ENCODE data around the gene RIC8B.

RIC8B gene

DNA sequence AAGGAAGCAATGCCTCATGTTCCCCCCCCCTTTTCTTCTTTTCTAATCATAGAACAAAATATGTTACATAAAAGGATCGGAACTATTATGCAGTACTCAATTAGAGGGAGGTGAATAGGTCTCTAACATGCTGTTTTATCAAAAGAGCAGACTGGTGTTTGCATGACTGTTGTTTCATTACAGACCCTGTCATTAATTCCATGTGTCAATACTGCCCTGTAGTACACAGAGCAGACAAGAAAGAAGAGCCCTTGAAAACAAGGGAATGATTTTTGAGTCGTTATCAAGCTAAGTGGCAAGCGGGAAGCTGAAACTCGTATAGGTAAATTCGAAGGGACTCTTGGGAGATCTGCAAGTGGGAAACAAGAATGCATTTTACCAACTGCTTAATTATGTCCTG is 104.3 kb downstream of the RIC8B start:
- no peak for DNase-seq

DNA sequence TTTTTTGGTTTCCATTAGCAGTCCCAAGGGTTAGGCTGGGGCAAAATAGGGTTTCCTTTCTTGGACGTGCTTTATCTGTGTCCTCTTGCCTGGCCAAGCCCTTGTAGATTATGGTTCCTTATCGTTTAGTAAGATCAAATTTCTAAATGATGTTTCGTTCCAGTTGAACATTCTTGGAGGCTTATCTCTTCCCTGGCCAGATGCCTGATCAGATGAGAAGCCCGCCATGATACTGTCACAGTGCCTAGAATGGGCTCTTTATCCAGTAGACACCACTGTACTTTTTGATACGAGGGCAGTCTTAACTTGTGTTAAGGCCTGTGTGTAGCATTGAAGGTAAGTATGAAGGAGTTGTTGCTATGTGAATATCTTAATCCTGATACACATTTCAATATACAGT is 105.1 kb downstream of the RIC8B start:
- no peak for DNase-seq

DNA sequence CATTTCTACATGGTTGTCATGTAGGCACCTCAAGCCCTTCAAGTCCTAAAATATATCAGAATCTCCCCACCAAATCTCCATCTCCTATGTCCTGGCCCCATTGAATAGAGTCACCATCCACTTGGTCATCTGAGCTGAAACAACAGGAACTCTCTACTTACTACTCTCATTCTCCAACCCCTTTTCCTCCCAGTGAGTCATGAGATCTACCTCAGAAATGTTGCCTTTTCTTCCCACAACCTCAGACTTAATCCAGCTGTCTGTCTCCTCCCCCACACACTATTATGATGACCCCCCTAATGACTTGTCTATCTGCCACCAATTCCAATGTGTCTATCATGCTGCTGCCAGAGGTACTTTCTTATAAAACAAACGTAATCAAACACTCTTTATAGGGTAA is 108.9 kb downstream of the RIC8B start:
- no peak for DNase-seq

DNA sequence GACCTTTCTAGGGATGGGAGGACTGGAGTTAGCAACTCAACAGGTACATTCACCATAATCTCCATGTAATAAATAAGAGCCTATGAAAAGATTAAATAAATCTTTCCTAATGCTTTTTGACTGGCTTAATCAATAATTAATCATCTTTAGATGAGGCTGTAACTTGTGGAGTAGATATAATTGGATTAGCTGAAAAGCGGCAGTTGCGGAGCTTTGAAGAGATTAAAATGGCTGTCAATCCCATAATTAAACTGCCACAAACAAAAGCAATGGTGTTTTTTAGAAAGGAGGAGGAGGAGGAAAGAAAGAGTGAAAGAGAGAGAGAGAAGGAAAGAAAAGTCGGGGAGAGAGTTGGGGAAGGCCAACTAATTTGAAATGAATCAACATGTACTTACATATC is 110.5 kb downstream of the RIC8B start:
- no peak for DNase-seq

DNA sequence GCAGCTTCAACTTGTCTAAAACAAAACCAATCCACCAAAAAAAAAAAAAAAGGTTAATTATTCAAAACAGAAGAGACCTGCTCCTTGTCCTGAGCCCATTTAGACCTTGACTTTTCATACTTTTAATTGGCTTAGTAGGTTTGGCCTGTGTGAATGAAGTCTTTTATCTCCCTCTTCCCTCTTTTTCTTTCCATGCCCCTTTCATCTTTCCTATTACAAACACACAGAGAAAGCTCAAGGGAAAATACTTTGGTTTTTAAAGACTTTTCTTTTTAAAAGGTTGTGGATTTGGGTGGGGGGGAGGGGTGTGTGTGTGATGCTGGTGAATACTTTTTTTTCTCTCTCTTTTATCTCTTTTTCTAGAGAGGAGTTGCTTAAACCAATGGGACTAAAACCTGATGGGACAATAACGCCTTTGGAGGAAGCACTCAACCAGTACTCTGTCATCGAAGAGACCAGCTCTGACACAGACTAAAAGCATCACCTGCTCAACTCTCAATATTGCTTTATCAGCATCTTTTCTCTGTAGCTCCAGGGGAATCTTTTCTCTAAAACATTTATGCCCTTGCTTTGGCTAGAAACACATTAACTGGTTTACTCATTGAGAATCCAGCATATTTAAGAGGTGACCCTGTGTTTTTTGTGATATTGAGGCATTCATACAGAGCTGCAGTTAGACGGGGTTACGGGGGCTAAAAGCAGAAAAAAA is 111.2 kb downstream of the RIC8B start:
- DNase-seq = no peak

DNA sequence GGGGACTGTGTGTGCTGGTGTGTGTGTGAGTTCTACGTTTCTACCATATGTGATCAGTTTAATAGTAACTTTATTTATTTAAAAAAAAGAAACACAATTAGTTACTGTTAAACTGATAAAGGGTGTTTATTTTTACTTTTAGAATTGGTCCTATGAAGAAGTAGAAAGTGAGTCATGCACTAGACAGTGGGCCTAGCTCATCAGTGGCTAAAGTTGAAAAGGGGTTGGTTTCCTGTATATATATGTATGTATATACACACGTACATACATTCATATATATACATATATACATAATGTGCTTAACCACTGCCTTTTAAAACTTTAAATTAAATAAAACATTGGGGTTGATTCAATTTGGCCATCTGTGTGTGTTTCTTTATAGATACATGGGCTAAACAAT is 112.5 kb downstream of the RIC8B start:
- no peak for DNase-seq

DNA sequence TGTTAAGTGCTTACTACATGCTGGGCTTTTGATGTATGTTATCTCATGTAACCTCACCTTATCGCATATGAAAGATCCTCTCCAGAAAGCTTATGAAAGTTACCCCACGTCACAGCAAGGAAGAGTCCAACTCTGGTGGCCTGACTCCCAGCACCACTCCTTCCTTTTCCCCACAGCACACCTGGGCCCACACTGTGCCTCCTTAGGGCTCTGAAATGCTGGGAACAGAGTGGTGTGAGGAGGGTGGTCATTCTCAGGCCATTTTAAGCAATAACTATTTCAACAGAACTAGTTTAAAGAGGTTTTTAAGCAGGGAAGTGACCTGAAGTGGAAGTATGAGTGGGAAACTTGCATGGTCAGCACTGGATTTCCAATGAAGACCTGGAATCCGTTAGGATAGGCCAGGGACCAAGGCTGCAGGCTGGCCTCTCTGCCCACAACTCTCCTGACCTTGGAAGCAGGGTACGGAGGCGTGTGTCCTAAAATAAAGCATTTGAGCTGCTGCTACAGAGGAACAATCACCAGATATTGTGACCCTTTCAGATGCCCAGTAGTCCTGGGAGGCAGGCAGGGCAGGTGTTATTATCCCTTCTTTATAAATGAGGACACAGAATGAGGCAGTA is 114.0 kb downstream of the RIC8B start:
- no peak for DNase-seq

DNA sequence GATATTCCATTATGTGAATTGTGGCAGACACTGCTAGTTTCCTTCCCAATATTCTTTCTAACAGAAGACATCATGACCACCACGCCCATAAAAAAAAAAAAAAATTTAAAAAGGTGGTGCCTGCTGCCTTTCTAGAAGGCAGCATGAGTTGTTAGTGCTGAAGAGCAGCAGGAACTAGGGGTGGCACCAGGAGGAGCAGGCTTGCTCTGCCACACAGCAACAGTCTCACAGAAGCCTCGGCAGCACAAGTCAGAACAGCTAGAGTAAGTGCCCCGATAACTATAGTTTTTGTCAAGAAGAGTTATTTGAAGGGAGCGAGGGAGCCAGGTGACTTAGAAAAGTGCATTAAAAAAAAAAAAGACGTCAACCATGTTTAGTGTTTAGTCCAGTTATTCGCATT is 114.8 kb downstream of the RIC8B start:
- DNase-seq = no peak

DNA sequence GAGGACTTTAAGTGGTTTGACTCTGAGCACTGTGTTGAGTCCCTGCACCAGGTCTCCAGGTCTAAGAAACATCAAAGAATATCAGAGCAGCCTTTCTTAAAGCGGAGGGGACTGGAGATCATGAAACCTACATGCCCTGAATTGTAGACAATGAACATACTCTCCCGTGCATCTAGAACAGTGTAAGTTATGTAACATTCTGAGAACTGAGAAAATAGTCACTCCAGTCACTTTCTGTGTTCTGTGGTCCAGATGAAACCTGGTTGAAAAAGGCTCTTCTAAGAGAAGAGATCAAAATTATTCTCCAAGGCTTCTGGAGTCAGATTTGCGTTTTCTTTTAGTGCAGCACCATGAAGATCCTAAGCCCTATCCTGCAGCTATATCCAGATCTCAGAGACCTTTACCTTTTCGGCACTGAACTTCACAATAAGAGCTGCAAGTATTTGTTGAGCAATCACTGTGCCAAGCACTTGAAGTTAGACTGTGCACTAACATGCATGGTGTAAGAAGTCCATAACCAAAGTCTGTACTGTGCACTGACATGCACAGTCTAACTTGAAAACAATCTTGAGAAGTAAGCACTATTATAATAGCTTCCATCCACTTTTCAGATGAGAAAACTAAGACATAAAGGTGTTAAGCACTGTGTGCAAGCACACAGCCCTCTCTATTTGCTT is 115.6 kb downstream of the RIC8B start:
- no peak for DNase-seq

DNA sequence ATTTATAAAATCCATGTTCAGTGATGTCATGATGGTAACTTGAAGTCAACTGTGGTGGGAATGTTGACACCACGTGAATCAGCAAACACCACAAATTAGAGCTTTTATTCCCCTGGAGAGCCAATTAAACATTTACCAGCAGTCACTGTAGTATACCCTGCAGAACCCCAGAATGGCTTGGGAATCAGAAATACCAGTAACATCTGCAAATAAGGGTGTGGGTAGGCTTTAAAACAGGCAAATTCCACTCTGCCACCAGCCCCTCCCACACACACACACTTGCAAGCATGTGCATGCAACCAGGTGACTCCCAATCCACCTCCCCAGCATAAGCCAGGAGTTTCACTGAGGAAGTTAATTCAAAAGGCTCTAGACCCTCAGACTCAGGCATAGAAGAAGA is 117.6 kb downstream of the RIC8B start:
- DNase-seq = no peak

DNA sequence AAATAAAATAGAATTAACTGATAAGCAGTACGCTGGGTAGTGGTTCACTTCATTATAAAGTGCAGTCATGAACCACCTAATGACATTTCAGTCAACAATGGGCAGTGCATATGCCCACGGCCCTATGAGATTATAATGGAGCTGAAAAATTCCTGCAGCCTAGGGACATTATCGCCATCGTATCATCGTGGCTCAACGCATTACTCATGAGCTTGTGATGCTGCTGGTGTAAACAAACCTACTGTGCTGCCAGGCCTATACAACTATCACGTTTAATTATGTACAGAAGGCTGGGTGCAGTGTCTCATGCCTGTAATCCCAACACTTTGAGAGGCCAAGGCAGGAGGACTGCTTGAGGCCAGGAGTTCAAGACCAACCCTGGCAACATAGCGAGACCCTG is 119.0 kb downstream of the RIC8B start:
- DNase-seq = no peak

DNA sequence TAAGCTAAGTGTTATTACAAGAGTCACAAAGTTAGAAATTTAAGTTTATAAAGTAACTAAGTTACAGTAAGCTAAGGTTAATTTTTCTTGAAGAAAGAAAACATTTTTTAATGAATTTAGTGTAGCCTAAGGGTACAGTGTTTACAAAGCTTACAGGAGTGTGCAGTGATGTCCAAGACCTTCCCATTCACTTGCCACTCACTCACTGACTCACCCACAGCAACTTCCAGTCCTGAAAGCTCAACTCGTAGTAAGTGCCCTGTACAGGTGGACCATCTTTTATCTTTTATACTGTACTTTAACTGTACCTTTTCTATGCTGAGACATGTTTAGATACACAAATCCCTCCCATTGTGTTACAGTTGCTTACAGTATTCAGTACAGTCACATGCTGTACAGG is 120.3 kb downstream of the RIC8B start:
- DNase-seq = no peak

DNA sequence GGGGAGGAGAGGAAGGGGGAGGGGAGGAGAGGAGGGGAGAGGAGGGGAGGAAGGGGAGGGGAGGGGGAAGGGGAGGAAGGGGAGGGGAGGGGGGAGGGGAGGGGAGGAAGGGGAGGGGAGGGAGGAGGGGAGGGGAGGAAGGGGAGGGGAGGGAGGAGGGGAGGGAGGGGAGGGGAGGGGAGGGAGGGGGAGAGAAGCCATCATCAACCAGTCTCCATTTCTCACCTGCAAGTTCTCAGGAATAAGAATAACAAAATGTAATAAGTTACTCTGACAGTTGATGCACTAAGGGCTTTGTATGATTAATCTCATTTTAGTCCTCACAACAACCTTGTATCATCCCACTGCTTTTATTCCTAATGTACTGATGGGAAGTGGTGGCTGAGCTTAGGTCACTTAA is 122.1 kb downstream of the RIC8B start:
- no peak for DNase-seq

DNA sequence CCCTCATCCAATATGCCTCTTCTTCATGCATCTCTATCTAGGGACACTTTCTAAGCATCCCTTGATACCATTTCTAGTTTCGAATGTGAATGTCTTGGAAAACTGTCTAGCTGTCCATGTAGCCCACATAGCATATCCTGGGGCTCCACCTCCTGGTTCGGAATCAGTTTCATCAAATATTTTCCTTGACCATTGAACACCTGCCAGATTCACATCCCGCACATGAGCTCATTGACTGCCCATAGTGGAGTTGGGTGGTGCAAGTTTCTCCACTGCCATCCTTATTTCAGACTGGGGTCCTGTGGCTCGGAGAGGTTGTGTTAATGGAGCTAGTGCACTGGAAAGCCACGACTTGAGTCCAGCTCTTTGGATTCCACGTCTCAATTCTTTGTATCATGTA is 122.6 kb downstream of the RIC8B start:
- DNase-seq = no peak

DNA sequence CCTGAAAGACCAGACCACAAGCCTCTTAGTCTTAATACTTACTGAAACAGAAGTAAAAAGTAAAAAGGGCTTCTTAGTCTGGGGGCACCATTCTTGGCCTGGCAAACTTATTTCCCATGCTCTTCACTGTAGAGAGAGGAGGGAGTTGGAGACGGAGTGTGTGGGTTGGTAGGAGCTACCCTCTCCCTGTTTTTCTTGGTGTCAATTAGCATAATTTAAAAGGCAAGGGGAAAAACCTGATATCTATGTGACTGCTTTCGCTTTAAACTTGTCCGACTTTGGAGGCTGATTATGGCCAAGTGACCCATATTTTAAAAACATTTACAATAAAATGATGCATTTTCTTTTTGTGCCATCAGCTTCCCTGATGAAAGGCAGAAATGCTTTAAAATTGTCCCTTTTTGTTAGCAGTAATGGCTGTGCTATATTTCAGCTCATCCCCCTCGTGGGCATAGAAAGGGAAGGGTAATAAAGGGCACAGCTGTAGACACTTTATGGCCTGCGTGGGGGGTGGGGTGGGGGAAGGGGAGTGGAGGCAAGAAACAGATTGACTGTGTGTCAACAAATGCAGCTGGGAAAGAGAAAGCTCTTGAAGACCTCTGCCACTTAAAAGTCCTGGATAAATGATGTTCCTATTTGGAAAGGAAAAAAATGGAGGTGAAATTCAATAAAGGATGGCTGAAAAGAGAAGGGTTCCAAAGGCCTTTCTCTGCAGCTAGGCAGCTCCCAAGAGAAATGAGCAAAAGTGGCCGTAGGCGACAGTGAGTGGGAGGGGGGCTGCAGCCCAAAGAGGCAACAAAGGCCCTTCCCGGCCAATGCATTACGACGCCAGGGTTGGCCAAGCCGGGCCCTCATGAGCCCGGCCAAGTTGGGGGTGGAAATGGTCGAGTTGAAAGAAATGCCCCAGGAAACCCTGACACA is 123.8 kb downstream of the RIC8B start:
- DNase-seq = no peak

DNA sequence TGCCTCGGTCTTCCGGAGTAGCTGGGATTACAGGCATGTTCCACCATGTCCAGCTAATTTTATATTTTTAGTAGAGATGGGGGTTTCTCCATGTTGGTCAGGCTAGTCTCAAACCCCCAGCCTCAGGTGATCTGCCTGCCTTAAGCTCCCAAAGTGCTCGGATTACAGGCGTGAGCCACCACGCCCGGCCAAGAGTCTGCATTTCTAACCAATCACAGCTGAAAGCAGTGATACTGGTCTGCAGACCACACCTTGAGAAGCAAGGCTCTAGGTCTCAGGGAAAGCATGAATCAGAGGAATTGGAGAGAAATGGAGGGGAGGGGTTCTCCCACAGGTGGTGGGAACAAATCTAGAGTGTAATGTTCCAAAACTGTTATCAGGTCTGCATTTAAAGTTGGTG is 126.1 kb downstream of the RIC8B start:
- no peak for DNase-seq

DNA sequence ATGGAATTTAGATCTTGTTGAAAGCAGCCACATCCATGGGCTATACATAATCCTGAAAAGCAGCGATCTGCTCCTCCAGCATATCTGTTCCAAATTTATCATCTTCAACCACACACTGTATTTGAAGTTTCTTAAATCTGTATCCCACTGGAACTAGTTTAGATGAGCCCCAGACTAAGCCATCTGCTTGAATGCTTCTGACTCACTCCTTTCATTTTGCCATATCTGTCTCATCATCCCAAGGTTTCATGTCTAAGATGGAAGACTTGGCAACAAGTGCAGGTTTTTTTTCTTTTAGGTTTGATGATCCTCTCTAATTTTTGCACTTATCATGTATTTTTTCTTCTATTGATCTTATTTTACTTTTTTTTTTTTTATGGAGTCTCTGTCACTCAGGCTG is 126.8 kb downstream of the RIC8B start:
- DNase-seq = no peak

DNA sequence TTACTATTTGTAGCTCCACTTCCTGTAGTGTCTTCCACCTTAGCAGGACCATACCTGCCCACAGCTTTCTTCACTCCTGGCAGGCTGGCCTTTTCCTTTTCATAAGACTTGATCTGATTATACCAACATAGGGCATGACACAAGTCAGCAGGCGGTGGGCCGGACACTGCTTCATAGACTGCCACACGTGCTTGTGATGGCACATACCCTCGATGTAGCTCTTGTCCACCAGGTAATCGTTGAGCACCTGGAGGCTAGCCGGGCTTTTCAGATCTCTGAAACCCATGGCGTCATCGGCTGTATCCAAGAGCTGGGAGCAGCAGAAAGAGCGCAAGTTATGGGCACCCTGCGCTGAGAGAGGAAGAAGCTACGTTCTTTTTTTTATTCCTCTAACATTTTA is 127.6 kb downstream of the RIC8B start:
- DNase-seq = no peak

DNA sequence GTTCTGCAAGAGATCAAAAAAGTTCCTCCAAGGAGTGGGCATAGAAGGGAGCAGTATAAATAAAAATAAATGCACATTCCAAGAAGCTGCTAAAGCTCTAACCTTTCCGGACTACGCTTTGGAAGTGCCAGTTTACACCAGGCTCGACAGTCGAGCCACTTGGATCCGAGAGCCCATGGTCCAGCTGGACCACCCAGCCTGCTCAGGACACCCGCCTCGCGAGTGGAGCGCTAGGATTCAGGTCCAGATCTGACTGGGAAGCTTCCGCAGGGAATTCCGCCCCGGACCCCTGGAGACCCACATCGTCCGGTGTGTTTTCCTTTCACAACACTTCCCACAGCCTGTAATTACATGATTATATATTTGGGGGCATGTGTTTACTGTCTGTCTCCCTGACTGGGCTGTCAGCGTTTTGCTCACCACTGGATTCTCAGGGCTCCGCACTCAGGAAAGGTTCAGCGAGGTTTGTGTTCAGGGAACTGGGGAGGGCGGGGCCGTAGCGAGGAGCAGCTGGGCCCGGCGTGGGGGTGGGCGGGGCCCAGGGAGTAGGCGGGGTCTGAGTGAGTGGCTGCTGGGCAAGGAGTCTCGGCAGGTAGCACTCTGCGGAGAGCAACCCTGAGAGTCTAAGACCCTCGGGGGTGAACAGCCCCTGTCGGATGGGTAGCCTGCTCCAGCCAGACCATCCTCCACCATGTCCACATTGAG is 128.9 kb downstream of the RIC8B start:
- DNase-seq = peak; percentile 79

DNA sequence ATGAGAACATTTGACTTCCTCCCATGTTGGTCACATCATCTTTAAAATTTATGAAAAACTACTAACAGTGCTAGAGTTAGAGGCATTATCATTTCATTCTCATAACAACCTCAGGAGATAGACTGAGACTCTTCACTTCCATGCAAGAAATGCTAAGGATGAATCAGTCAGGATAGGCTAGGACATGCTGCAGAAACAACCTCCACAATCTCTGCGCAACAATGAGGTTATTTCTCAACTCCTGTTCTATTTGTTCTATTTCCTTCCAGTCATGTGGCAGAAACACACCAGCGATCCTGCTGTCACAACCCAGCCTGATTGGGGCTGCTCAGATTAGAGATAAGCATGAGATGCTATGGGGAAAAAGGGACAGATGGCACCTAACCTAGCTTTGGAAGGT is 132.2 kb downstream of the RIC8B start:
- no peak for DNase-seq

DNA sequence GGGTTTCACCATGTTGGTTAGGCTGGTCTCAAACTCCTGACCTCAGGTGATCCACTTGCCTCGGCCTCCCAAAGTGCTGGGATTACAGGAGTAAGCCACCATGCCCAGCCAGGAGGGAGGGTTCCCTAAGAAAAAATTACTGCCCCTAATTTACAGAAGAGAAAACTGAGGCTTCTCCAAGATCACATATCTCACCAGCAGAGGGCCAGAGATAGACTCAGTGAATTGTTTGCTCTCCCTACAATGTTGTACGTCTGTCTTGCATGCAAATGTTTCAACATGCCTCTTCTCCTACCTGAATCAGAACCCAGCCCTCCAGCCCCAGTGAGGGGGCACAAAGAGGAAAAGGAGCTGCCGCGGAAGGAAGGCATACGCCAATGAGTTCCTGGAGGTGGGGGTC is 132.9 kb downstream of the RIC8B start:
- DNase-seq = no peak

DNA sequence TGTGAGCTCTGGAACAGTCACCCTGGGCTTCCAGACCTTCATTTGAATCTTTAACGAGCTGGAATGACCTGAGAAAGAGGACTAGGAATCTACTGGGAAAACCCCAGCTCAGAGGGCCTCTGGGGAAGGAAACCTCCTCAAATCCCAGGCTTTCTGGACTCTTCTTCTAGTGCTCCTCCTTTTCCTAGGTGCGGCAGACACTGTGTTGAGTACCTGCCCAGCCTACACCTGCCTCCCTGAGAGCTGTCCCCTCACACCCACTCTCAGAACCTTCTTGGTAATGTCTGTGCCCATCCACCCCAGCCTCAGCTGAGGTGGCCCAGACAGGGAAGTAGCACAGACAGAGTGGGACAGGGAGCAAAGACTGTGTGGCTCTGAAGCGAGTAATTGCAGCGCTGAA is 133.4 kb downstream of the RIC8B start:
- DNase-seq = no peak

DNA sequence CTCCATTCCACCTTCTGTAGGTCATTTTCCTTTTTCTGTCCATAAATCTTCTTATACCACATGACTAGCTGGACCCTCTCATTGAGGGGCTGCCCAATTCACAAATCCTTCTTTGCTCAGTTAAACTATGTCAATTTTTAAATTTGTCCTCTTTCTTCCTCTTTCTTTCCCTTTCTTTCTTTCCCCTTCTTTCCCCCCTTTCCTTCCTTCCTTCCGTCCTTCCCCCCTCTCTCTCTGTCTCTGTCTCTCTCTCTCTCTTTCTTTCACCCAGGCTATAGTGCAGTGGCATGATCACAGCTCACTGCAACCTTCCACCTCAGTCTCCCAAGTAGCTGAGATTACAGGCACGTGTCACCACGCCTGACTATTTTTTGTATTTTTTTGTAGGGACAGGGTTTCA is 134.1 kb downstream of the RIC8B start:
- DNase-seq = no peak

All from activated naive CD4-positive, alpha-beta T cell treated with anti-CD3 and anti-CD28 coated beads, Interleukin-2, amount 50 U/mL, for 16 hours (primary cell).